ENCODE data around the gene EHD3.

EHD3 gene

DNA sequence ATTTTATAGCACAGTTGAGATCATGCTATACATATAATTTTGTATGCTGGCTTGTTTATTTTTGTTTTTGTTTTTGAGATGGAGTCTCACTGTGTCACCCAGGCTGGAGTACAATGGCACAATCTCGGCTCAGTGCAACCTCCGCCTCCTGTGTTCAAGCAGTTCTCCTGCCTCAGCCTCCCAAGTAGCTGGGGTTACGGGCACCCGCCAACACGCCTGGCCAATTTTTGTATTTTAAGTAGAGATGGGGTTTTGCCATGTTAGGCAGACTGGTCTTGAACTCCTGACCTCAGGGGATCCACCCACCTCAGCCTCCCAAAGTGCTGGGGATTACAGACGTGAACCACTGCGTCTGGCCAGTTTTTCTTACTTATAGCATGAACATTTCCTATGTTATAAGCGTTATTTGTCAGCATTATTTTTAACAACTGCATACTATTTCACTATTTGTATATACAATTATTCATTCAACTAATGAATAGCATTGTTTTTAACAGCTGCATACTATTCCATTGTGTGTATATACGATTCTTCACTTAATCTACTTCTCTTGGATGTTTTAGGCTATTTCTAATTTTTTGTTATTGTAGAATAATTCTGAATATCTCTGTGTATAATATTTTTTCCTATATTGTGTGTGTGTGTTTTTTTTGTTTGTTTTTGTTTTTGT is 3.5 kb downstream of the EHD3 start:
- DNase-seq, result no peak

GRCh38 chr2:31238126-31238905 is 4.4 kb downstream of the EHD3 start:
- no peak for DNase-seq

DNA sequence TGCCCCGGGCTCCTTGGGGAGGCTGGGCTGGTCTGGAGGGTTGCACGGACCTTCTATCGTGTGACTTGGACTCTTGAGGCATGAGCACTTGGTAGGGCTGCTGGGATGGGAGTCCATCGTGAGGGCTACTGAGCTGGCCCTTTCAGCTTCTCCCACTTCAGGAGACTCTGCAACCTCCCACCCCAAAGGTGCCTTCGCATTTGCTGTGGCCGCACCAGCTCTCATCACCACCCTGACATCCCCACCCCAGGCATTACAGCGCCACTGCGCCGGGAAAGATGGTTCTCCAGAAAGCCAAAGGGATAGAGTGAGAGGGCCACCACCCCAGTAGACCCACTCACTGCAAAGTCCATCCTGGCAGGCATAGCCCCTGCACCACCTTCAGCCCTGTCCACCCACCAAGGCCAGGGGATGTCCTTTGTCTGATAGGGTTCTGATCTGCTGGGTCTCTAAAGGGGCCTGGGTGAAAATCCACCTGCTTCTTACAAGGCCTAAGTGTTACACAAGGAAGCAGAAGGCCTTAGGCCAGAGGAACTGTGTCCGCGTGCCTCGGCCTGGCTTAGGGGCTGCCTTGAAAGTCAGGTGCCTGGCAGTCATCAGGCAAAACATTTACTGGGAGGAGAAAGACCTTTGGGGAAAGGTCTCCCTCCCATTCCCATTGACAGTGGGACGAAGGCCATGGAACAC is 5.1 kb downstream of the EHD3 start:
- DNase-seq, result no peak

DNA sequence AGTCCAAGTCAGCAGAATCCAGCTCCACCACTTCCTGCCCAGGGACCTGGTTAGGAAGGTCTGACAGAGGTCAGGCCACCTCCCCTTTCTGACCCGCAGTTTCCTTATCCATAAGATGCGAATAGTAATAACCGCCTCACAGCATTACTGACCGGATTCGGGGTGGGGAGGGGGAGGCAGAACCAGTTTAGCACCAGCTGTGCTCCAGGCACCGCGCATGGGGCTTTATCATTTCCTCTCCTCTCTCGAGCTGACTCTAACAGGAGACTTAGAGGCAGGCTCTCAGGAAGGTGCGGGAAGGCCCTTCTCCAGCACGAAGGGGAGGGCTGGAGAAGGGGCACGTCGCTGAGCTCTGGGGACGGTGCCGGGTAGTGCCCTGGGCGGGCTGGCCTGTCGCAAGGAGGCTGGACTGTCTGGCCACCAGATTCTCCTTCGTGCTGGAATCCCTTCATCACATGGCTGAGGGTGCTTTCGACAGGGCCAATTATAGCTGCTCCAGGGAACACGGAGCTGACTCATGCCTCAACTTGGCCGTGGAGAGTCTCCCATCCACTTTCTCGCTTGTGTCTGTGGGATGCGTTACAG is 5.7 kb downstream of the EHD3 start:
- DNase-seq, result no peak

- DNase-seq, result no peak
Observed at GRCh38 chr2:31240381-31241365, 6.7 kb downstream of the EHD3 start.

DNA sequence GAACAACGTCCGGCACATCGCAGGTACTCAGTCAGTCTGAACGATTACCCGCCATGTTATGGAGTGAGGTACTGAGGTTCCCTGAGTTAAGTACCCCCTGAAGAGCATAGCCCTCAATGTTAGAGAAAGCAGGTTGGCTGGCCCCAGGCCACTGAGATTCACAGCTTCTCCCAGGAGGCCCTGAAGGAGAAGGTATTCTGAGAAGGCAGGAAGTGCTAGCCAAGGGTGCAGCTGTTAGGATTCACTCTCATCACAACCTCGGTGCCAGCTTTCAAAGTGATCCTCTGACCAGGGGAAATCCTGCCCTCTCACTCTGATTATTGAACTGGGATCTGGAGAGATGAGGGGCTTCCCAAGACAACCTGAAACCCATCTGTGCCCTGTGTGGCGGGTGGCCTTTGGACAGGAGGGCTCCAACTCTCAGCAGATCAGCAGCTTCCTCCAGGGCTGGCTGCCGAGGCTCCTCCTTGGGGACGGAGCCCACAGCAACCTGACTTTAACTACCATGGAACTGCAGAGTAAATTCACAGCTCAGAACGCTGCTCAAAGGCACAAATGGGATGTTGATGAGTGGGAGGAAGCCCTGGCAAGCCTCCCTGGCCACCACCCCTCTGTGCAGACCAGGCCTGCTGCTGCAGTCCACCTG is 7.8 kb downstream of the EHD3 start:
- DNase-seq, result no peak

DNA sequence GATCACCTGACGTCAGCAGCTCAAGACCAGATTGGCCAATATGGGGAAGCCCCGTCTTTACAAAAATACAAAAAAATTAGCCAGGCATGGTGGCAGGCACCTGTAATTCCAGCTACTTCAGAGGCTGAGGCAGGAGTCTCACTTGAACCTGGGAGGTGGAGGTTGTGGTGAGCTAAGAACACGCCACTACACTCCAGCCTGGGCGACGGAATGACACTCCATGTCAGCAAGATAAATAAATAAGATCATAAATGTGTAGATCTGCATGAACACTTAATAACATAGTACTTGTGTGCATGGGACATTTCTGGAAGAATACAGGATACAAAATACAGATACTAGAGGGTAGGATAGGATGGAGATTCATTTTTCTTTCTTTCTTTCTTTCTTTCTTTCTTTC is 9.1 kb downstream of the EHD3 start:
- DNase-seq, result no peak

DNA sequence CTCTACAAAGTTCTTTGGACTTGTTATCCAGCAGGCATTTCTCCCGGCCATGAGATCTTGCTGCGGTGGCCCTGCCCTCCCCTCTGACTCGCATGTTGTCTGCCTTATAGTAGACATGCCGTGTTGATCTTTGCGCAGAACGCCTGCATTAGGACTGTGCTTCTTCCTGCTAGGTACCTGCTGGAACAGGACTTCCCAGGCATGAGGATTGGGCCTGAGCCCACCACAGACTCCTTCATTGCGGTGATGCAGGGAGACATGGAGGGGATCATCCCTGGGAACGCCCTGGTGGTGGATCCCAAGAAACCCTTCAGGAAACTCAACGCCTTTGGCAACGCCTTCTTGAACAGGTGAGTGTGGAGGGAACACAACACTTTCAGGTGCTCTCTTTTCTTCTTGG is 10.1 kb downstream of the EHD3 start:
- DNase-seq, result no peak

DNA sequence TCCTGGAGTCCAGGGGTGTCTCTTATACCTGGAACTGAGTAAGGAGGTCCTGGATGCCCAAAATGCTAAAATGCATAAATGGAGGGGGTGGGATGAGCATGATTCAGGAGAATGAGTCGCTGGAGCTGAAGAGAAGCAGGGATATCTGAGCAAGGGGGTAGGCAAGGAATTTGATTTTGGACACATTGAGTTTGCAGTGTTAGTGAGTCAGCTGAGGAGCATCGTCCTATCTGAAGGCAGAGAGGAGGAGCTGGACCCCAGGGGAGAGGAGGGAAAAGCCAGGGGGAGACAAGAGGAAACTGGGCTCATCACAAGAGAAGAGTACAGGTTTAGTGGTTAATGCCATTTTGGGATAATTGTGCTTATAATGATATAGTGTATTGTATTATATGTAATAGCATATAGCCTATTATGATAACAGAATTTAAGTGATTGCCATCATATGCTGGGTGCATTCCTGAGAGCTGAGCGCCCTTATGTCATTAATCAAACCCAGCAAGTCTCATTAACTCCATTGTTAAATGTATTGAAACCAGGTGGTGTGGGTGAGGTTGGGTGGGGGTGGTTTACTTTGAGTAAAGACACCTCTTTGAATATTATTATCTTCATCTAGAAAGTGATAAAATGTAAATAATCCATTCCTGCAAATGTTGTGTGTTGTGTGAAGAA is 12.4 kb downstream of the EHD3 start:
- no peak for DNase-seq

- DNase-seq, result no peak
Observed at GRCh38 chr2:31247711-31248110, 13.8 kb downstream of the EHD3 start.

- DNase-seq, result no peak
Observed at GRCh38 chr2:31248139-31248538, 14.2 kb downstream of the EHD3 start.

GRCh38 chr2:31249009-31249690 is 15.2 kb downstream of the EHD3 start:
- no peak for DNase-seq

GRCh38 chr2:31251018-31251417 is 17.1 kb downstream of the EHD3 start:
- no peak for DNase-seq

DNA sequence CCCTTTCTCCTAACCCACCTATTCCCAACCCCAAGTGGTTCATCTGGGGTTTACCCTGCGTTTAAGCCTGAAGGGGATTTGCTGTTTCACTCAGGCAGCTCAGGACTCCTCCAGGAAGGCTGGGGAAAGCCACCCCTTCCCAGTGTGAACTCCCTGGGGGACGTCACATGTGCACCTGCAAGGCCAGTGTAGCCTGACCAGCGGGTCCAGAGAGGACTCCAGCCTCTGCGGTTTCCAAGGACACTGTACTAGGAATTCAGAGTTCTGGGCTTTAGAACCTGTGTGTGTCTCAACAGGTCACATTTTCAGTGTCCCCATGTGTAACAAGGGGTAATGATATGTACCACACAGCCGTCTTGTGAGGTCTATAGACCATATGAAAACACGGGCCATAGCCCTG is 17.9 kb downstream of the EHD3 start:
- DNase-seq, result no peak

DNA sequence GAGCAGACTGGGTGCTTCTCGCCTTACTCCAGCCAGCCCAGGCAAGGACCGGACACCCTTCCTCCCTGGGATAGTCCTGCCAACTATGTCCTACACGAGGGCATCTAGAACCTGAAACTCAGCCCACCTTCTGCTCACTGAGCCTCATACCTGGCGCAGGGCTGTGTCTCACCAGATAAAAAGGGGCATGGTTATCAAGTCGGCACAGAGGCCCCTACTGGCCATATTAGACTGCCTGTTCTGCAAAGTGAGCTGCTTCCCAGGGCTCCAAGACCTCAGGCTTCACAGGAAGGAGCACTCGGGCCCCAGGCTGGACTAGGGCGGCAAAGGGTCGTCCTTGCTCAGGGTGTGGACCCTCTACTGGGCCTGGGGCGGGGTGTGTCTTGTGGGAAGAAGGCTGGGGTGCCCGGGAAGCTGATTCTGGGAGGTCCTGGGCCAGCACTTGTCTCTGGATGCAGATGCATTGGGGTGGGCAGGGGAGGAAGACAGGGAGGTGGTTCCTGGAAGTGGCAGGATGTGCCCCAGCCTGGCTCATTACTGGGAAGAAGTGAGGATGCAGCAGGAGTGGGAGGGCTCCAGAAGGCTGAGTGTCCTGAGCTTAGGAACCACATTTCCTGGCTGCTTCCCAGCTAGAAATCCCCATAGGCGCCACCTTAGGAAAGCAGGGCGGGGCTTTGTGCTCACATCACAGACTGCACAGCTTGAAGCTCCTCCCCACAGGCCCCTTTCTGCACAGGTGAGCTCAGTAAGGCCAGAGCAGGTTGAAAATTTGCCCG is 19.6 kb downstream of the EHD3 start:
- no peak for DNase-seq

DNA sequence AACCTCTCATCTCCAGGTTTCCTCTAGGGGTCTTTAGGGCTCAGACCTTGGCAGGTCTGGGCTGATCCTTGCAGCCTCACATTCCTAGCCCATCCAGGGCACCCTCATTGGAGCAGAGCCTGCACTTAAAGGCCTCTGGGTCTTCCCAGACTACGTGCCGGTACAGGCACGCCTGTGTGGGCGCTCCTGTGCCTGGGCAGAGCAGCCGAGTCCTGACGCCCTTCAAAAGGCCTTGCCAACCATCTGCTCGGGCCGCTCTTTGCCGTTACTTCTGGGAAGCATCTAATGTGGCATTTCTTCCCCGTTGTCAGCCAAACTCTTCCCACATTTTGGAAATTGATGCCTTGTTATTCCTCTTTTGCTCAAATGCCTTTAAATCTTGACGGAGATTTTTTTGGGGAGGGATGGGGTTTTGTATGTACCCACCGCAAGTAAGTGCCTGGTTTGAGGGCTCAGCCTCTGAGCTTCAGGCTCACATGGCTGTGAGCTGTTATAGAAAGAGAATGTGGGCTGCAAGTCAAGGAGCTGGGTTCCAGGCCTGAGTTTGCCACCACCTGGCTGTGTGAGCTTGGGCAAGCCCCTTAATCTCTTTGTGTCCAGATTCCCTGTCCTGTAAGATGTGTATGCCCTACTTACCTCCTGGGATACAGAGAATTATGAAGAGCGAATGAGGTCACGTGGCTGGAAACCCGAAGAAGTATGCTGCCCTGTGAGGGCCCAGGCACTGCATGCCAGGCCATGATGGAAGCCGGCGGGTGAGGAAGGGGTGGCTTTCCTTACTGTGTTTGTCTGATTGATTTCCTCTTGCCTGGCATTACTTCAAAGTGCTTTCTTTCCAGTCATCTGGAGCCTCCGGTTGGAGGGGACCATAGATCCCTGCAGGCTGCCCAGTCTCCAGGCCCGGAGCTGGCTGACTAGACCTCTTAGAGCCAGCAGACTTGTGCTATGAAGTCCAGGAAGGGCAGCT is 20.6 kb downstream of the EHD3 start:
- no peak for DNase-seq

DNA sequence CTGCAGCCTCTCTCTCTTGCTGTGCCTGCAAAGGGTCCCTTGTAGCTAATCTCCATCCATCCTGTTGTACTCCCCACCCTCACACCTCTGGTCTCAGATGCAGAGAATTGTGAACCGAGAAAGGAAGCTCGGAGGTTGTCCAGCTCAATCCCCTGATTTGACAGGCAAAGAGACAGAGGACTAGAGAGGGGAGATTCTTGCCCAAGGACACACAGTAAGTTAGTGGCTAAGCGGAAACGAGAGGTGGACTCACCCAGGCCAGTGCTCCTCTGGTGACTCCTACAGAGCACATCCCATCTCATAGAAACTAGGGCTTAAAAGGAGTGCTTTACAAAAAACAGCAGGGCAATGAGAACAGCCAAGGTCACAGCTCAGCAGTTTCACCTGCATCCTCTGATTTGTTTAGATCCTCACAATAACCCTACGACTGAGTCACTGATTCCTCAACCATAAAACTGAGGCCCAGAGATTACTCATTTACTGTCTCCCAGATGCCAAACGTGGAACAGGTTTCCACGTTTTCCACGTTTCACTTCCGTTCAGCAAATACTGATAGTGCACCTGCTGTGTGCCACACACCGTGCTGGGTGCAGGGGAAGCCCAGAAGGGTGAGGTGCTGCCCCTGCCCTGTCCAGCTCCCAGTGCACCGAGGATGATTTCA is 22.1 kb downstream of the EHD3 start:
- no peak for DNase-seq
